ENCODE results near the gene SLC26A4. TPM values are rescaled to one million over a fixed set of nuclear protein-coding genes. Genes with fewer than 3 reads are reported as not detected.

The SLC26A4 gene
- total RNA-seq, 1 experiment from 2014 or later, result not detected

- Histone ChIP-seq H3K36me3 (ENCODE audit: control insufficient read depth, insufficient read depth, low read length) (no peaks in the 10 kb centered on the region), H3K4me3 (ENCODE audit: low read depth, low read length) (no peak overlapping the region), H3K9me3 (no peaks in the 10 kb centered on the region), H3K4me1 (no peaks in the 10 kb centered on the region), H3K27me3 (replicated peaks; ENCODE audit: control insufficient read depth, insufficient read depth, low read length) (no peaks in the 10 kb centered on the region)
- TF ChIP-seq, protein P1, sequence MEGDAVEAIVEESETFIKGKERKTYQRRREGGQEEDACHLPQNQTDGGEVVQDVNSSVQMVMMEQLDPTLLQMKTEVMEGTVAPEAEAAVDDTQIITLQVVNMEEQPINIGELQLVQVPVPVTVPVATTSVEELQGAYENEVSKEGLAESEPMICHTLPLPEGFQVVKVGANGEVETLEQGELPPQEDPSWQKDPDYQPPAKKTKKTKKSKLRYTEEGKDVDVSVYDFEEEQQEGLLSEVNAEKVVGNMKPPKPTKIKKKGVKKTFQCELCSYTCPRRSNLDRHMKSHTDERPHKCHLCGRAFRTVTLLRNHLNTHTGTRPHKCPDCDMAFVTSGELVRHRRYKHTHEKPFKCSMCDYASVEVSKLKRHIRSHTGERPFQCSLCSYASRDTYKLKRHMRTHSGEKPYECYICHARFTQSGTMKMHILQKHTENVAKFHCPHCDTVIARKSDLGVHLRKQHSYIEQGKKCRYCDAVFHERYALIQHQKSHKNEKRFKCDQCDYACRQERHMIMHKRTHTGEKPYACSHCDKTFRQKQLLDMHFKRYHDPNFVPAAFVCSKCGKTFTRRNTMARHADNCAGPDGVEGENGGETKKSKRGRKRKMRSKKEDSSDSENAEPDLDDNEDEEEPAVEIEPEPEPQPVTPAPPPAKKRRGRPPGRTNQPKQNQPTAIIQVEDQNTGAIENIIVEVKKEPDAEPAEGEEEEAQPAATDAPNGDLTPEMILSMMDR (IDR thresholded peaks at IDR 0.05; ENCODE audit: insufficient read depth in 1 of 2, low read depth in 1 of 2, low read length in 1 of 2, severe bottlenecking in 1 of 2, unreplicated experiment in 1 of 2), result no peak
- intact Hi-C loops (cut with micrococcal nuclease; ENCODE audit: unreplicated experiment), result no loop called here
- ChIA-PET CTCF (no interaction called here), POLR2A (no interaction called here)
- Mint-ChIP-seq H3K4me3 (ENCODE audit: unreplicated experiment) (no peak overlapping the region), H3K4me1 (ENCODE audit: low read depth, unreplicated experiment) (no peaks in the 10 kb centered on the region), H3K36me3 (ENCODE audit: insufficient read depth, unreplicated experiment) (no peaks in the 10 kb centered on the region), H3K27me3 (ENCODE audit: insufficient read depth, unreplicated experiment) (no peaks in the 10 kb centered on the region), H3K9me3 (ENCODE audit: unreplicated experiment) (peaks cover 8% of the 10 kb centered on the region), H3K27ac (ENCODE audit: unreplicated experiment) (no peak overlapping the region)
- DNase-seq, result no peak
- BruUV-seq (replicated peaks), result no TSS peak
These were observed 37.7 kb upstream of the SLC26A4 start for GRCh38 chr7:107622894-107623293.

DNA sequence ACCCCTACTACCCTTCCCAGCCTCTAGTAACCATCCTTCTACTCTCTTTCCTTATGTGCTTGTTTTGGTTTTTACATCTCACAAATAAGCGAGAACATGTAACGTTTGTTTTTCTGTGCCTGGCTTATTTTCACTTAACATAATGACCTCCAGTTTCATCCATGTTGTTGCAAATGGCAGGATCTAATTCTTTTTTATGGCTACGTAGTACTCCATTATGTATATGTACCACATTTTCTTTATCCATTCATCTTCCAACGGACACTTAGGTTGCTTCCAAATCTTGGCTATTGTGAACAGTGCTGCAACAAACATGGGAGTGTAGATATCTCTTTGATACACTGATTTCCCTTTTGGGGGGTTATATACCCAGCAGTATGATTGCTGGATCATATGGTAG lies 33.6 kb upstream of the SLC26A4 start:
- no peak overlapping the region for H3K4me3 ChIP-seq (ENCODE audit: low read depth, low read length)
- intact Hi-C loops (cut with micrococcal nuclease; ENCODE audit: unreplicated experiment), result no loop called here
- ChIA-PET CTCF (no interaction called here), POLR2A (no interaction called here)
- Mint-ChIP-seq H3K27ac (ENCODE audit: unreplicated experiment) (no peak overlapping the region), H3K4me3 (ENCODE audit: unreplicated experiment) (no peak overlapping the region), H3K36me3 (ENCODE audit: insufficient read depth, unreplicated experiment) (no peaks in the 10 kb centered on the region), H3K4me1 (ENCODE audit: low read depth, unreplicated experiment) (no peaks in the 10 kb centered on the region), H3K27me3 (ENCODE audit: insufficient read depth, unreplicated experiment) (no peaks in the 10 kb centered on the region), H3K9me3 (ENCODE audit: unreplicated experiment) (peaks cover 8% of the 10 kb centered on the region)
- TF ChIP-seq, protein P1 (IDR thresholded peaks at IDR 0.05; ENCODE audit: insufficient read depth in 1 of 2, low read depth in 1 of 2, low read length in 1 of 2, severe bottlenecking in 1 of 2, unreplicated experiment in 1 of 2), result no peak
- no TSS peak for BruUV-seq (replicated peaks)
- no peaks in the 10 kb centered on the region; the same call in 1 of the 2 replicates for H3K36me3 ChIP-seq (ENCODE audit: control insufficient read depth, insufficient read depth, low read length)
- H3K9me3 ChIP-seq, result no peaks in the 10 kb centered on the region
- H3K27me3 ChIP-seq (replicated peaks; ENCODE audit: control insufficient read depth, insufficient read depth, low read length), result no peaks in the 10 kb centered on the region
- H3K4me1 ChIP-seq, result no peaks in the 10 kb centered on the region
- DNase-seq, result no peak

DNA sequence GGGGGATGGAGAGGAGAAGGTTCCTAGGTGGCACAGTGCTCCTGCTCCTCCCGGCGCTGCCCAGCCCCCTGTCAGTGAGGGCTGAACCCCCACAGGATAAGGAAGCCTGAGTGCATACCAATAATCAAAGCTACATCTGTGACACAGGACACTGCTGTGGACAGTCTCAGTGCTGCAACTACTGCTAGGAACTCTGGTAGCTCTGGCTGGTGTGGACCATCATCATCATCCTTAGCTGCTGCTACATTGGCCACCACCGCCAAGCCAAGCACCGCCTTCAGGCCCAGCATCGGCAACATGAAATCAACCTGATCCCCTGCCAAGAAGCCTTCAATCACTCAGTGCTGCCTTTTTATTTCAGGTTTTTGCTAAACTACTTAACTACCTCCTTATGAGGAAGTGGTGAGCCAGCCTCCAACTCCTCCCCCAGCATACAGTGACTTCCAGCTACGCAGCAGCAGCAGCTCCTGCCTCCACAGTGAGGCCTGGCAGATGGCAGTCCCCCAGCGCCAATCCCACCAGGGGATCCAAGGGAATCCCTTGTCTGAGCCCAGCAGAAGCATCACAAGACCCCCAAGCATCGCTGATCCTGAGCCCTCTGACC lies 32.1 kb upstream of the SLC26A4 start:
- Mint-ChIP-seq H3K36me3 (ENCODE audit: insufficient read depth, unreplicated experiment) (no peaks in the 10 kb centered on the region), H3K4me3 (ENCODE audit: unreplicated experiment) (no peak overlapping the region), H3K27ac (ENCODE audit: unreplicated experiment) (no peak overlapping the region), H3K27me3 (ENCODE audit: insufficient read depth, unreplicated experiment) (no peaks in the 10 kb centered on the region), H3K4me1 (ENCODE audit: low read depth, unreplicated experiment) (no peaks in the 10 kb centered on the region), H3K9me3 (ENCODE audit: unreplicated experiment) (peaks cover 8% of the 10 kb centered on the region)
- TF ChIP-seq, protein P1 (IDR thresholded peaks at IDR 0.05; ENCODE audit: insufficient read depth in 1 of 2, low read depth in 1 of 2, low read length in 1 of 2, severe bottlenecking in 1 of 2, unreplicated experiment in 1 of 2), result no peak
- intact Hi-C loops (cut with micrococcal nuclease; ENCODE audit: unreplicated experiment), result no loop called here
- Histone ChIP-seq H3K4me1 (no peaks in the 10 kb centered on the region), H3K9me3 (no peaks in the 10 kb centered on the region), H3K4me3 (ENCODE audit: low read depth, low read length) (no peak overlapping the region), H3K27me3 (replicated peaks; ENCODE audit: control insufficient read depth, insufficient read depth, low read length) (no peaks in the 10 kb centered on the region), H3K36me3 (ENCODE audit: control insufficient read depth, insufficient read depth, low read length) (no peaks in the 10 kb centered on the region; the same call in 1 of the 2 replicates)
- DNase-seq, result no peak
- BruUV-seq (replicated peaks), result no TSS peak
- ChIA-PET CTCF (no interaction called here), POLR2A (no interaction called here)

Data from Caco-2 (cell line).